Activated naive CD4-positive, alpha-beta T cell treated with anti-CD3 and anti-CD28 coated beads for 36 hours (primary cell): ENCODE measurements around the gene SCN8A. TPM values are rescaled to one million over a fixed set of nuclear protein-coding genes. Genes with fewer than 3 reads are reported as not detected.

Experiments used
- CTCF ChIA-PET: fragments of 350-600 bp; sonication (Branson Sonifier 250); formaldehyde crosslinking; loops from one replicate; lab custom pipeline; 2021; ENCODE audit warnings: antibody characterized with exemption; lab: Charles Lee
- DNase-seq: peaks from one replicate; pipeline ENCODE4 v3.0.0-alpha.2; 2020
- H3K27ac Mint-ChIP-seq: one replicate; pipeline ENCODE4 v1.8.0; 2021; ENCODE audit warnings: mild to moderate bottlenecking, mixed read lengths
- H3K27me3 Mint-ChIP-seq: one replicate; pipeline ENCODE4 v1.8.0; 2021; ENCODE audit warnings: low read depth, mixed read lengths
- H3K36me3 Mint-ChIP-seq: one replicate; pipeline ENCODE4 v1.8.0; 2021; ENCODE audit warnings: low read depth, mixed read lengths
- H3K4me1 Mint-ChIP-seq: one replicate; pipeline ENCODE4 v1.8.0; 2021; ENCODE audit warnings: low read depth, mixed read lengths
- H3K4me3 Mint-ChIP-seq: one replicate; pipeline ENCODE4 v1.8.0; 2021; ENCODE audit warnings: mild to moderate bottlenecking, moderate library complexity, mixed read lengths
- H3K9me3 Mint-ChIP-seq: one replicate; pipeline ENCODE4 v1.8.0; 2021; ENCODE audit warnings: mixed read lengths
- intact Hi-C: fragments of 100-400 bp; cut with micrococcal nuclease; formaldehyde crosslinking; loops from one replicate; pipeline ENCODE4 v1.15.1; 2023
- total RNA-seq, 2 experiments: library from RNA; stranded (reverse); gene quantifications; one replicate each; pipeline ENCODE4 v1.2.3, GENCODE V29; 2021

SCN8A gene
- total RNA-seq, 2 experiments from 2014 or later = 0.42 to 0.50 TPM

DNA sequence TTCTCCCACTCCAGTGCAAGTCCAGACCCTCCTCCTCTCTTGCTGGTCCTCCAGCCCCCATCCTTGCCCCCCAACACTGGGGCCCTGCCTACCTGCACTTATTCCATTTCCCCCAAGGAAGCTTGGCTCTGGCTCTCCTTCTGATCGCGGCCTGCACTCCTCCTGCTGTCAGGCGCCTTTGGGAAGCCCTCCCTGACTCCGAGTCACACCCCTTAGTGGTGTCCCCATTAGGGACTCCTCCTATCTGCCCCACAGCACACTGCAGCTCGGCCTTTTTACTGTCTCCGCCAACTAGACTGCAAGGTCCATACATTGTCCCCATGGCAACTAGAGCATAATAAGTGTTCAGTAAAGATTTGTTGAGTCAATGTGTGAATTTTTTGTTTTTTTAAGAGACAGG is 224.5 kb downstream of the SCN8A start:
- Mint-ChIP-seq H3K27ac (no peak overlapping the region), H3K36me3 (no peaks in the 10 kb centered on the region), H3K9me3 (no peaks in the 10 kb centered on the region), H3K27me3 (peaks cover 5% of the 10 kb centered on the region), H3K4me1 (peaks cover 9% of the 10 kb centered on the region), H3K4me3 (peak overlapping the region; percentile 65)
- CTCF ChIA-PET = interaction anchor here (0.6 kb wide), 1 partner anchor 45 kb away, joined by 5 read pairs; no protein-coding TSS in a partner anchor
- no peak for DNase-seq
- intact Hi-C loops = loop anchor here (2.0 kb wide), 1 partner anchor 395 kb away; no protein-coding TSS in a partner anchor

DNA sequence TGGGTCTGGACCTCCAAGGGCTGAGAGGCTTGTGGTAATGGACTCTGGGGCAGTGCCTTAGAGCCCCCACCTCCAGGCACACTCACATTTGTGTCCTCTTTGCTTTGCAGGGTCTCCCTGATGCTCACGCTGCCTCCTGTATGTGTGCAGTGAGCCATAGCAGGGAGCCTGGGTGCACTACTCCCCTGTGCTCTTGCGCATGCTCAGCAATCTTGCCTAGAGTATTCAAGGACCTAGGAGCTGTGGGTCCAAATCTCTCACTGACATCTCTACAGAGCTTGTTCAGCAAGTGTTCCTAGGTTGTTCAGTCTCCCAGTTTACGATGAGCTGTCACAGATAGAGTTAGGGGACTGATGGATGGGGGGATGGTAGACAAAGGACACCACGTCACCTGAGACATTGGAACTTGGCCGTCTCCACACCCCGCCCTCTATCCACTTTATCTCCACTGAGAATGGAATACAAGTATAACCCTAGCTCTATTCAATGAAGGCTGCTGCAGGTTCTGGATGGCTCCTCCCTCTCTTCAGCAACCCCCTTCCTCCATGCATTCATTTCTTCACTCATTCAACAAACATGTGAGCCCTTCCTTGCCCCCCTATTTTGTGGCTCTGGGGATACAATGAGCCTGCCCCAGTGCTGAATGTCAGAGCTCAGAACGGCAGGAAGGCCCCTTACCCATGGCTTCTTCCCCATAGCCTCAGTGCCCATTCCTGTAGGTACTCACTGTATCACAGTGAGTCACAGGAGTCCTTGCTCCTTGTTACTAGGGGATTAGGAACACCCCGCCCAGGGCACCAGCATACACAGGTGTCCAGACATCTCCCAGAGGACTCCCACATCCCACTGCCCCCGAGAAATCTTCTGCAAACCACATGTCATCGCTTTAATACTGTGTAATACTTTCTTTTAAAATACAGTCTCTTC is 226.3 kb downstream of the SCN8A start:
- no peak overlapping the region for H3K27ac Mint-ChIP-seq
- DNase-seq = no peak
- H3K36me3 Mint-ChIP-seq = no peaks in the 10 kb centered on the region
- peaks cover 9% of the 10 kb centered on the region for H3K4me1 Mint-ChIP-seq
- intact Hi-C loops = no loop called here
- no peaks in the 10 kb centered on the region for H3K9me3 Mint-ChIP-seq
- H3K4me3 Mint-ChIP-seq = no peak overlapping the region
- CTCF ChIA-PET = interaction anchor here (0.7 to 1.6 kb wide), 3 partner anchors 58 to 222 kb away, joined by 3 to 5 read pairs (median 3); no protein-coding TSS in a partner anchor
- peaks cover 5% of the 10 kb centered on the region for H3K27me3 Mint-ChIP-seq

DNA sequence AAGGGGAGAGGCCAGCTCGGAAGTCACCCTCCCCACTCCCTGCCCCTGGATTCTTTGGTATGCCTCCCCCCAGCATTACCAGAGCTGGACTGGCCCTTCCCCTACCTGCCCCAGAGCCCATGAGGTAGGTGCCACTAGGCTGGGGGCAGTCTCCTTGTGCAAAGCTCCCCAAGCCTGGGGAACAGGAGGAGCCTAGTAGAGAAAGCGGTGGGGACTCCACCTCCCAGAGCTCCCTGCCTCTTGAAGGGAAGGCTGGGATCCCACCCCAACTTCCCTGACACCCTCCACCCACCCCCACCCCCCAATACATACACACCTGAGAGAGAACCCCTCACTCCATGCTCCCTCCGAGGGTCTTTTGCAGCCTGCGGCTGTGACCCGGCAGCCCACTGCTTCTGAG is 227.1 kb downstream of the SCN8A start:
- H3K27me3 Mint-ChIP-seq = peaks cover 5% of the 10 kb centered on the region
- H3K36me3 Mint-ChIP-seq = no peaks in the 10 kb centered on the region
- peaks cover 9% of the 10 kb centered on the region for H3K4me1 Mint-ChIP-seq
- no peak overlapping the region for H3K27ac Mint-ChIP-seq
- no peaks in the 10 kb centered on the region for H3K9me3 Mint-ChIP-seq
- no peak overlapping the region for H3K4me3 Mint-ChIP-seq
- no peak for DNase-seq
- CTCF ChIA-PET = interaction anchor here (0.6 kb wide), 1 partner anchor 14 kb away, joined by 4 read pairs; no protein-coding TSS in a partner anchor
- intact Hi-C loops = no loop called here

DNA sequence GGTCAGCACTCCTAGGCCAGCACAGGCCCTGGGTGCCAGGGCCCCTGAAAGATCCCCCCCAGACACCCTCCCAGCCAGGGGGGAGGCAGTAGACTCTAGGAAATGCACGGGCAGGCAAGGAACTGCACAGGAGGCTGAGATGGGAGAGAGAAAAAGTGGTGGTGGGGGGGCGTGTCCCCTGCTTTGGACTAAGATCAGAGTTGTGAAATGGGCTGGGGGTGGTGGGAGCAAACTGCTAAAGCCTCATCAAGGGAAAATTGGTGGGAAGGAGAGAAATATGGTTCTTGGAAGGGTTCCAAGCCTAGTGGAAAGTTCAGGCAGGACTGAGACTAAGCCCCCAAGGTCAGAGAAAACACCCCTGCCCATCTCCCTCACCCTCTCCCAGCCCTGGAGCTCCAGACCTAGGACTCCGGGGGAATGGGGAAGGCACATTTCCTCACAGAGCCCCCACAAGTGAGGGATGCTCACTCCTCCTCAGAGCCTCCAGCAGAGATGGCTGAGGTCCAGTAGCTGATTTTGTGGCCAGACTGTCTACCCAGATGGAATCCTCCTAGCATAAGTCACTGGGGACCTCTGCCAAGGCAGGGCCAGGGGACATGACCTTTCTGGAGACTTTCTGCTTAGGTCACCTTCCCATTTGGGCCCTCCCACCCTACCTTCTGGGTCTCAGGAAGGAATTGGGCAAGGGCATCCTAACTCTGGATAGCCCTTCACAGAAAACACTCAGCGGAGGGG is 227.7 kb downstream of the SCN8A start:
- DNase-seq = no peak
- CTCF ChIA-PET = interaction anchor here (0.6 to 1.1 kb wide), 5 partner anchors 15 to 285 kb away, joined by 3 to 4 read pairs (median 3); no protein-coding TSS in a partner anchor
- peaks cover 5% of the 10 kb centered on the region for H3K27me3 Mint-ChIP-seq
- peaks cover 9% of the 10 kb centered on the region for H3K4me1 Mint-ChIP-seq
- no peaks in the 10 kb centered on the region for H3K36me3 Mint-ChIP-seq
- H3K4me3 Mint-ChIP-seq = no peak overlapping the region
- intact Hi-C loops = no loop called here
- no peak overlapping the region for H3K27ac Mint-ChIP-seq
- H3K9me3 Mint-ChIP-seq = no peaks in the 10 kb centered on the region

DNA sequence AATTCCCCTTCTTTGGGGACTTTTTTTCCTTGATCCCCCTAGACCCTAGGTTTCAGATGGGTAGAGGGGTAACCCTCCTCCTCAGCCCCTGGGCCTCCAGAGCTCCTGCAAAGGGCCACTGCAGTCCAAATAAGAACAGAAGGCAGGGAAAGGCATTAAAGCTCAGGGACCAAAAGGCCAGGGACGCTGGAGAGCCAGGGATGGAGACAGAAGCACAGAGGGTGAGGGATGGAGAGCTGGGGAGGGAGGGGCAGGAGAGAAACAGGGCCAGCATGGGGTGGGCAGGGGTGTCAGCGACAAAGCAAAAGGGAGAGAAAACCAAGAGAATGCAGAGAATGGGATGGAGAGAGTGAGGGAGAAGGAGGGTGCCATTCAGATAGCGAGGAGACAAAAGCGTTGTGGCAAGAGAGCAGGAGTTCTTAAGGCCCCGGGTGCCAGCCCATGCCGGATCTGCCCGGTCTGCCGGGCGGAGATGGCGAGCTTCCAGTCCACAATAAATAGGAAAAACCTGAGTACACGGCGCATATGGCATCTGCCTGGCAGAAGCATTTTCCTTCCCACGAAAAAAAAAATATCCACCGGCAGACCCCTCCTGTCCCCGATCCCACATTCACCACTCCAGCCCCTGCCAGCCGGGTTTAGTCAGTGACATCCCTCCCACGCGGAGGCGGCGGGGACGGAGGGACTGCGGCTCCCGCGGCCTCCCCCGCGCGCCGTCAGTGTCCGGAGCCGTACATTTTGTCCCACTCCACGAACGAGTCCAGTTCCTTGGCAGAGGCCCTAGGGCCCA is 228.9 kb downstream of the SCN8A start:
- Mint-ChIP-seq H3K9me3 (no peaks in the 10 kb centered on the region), H3K4me1 (peaks cover 9% of the 10 kb centered on the region), H3K27ac (no peak overlapping the region), H3K27me3 (peaks cover 5% of the 10 kb centered on the region), H3K4me3 (peak overlapping the region; percentile 60), H3K36me3 (no peaks in the 10 kb centered on the region)
- CTCF ChIA-PET = interaction anchor here (0.6 to 1.9 kb wide), 10 partner anchors 11 to 398 kb away, joined by 3 to 16 read pairs (median 3); no protein-coding TSS in a partner anchor
- no peak for DNase-seq
- intact Hi-C loops = loop anchor here (2.0 to 10.0 kb wide), 3 partner anchors 55 to 425 kb away; partner anchors contain the start of genes GALNT6 and SCN8A

DNA sequence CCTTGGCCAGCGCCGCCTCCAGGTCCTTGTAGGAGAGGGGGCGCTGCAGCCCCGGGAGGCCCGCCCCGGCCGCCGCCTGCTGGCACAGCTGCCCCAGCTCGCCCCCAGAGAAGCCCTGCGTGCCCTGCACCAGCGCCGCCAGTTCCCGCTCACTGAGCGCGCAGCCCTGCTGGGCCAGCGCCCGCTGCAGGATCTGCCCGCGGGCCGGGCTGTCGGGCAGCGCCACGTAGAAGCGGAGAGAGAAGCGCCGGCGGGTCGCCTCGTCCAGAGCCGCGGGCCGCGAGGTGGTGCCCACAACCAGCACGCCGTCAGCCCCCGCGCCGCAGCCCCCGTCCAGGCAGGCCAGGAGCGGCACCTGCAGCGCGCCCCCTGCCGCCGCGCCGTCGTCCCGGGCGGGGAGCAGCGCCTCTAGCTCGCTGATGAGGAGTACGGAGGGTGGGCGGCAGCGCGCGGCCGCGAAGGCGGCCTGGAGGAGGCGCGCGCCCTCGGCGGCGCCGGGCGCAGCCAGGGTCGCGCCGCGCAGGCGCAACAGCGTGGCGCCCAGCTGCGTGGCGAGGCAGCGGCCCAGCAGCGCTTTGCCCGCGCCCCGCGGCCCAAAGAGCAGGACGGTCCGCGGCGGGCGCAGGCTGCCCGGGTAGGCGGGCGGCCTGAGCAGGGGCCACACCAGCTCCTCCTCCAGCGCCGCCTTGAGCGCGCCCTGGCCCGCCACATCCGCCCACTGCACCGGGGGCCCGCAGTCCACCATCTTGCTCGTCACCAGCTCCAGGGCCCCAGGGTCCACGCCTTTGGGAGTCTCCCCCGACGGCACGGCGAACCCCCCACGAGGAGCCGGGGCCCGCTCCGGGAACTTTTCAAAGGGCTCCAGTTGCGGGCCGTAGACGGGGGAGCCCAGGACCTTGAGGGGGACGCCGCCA is 229.8 kb downstream of the SCN8A start:
- peak; percentile 74 for DNase-seq
- Mint-ChIP-seq H3K4me3 (peak overlapping the region; percentile 60), H3K27me3 (no peaks in the 10 kb centered on the region), H3K4me1 (peaks cover 6% of the 10 kb centered on the region), H3K27ac (no peak overlapping the region), H3K36me3 (no peaks in the 10 kb centered on the region), H3K9me3 (no peaks in the 10 kb centered on the region)
- CTCF ChIA-PET = interaction anchor here (0.7 to 1.9 kb wide), 7 partner anchors 11 to 150 kb away, joined by 3 to 16 read pairs (median 4); no protein-coding TSS in a partner anchor
- intact Hi-C loops = loop anchor here (2.0 to 10.0 kb wide), 3 partner anchors 54 to 426 kb away; partner anchors contain the start of genes GALNT6 and SCN8A

DNA sequence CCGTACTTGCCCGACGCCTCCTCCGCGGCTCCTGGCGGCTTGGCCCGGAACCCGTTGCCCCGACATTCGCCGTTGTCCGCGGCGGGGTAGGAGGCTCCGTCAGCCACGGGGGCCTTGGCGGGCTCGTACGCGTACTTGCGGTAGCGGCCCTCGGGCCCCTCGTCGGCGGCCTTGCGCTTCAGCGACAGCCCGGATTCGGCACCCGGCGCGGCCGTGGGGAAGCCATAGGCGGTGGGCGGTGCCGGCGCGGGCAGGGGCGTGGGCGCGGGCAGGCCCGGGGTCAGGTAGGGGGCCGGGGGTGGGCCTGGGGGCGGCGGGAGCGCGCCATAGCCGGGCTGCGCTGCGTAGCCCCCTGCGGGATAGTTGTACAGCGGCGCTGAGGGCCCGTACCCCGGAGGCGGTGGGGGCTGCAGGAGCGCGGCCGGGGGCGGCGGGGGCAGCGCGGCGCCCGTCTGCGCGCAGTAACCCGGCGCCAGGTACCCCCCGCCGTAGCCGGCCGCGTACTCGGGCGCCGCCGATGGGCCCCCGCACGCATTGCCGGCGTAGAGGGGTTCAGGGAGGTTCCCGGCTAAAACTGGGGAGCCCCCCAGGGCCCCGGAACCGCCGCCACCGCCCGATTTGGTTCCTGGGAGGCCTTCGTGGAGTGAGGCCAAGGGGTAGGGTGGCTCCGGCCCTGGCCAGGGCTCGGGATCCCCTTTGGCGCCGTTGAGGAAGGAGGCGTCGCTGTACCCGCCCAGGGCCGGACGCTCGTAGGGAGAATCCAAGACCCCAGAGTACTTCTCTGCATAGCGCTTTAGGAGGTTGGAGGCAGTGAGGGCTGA is 230.6 kb downstream of the SCN8A start:
- Mint-ChIP-seq H3K27ac (no peak overlapping the region), H3K36me3 (no peaks in the 10 kb centered on the region), H3K27me3 (no peaks in the 10 kb centered on the region), H3K4me3 (peak overlapping the region; percentile 58), H3K9me3 (no peaks in the 10 kb centered on the region), H3K4me1 (peaks cover 6% of the 10 kb centered on the region)
- CTCF ChIA-PET = interaction anchor here (0.8 to 1.9 kb wide), 5 partner anchors 10 to 149 kb away, joined by 4 to 16 read pairs (median 5); no protein-coding TSS in a partner anchor
- peak; percentile 27 for DNase-seq
- intact Hi-C loops = loop anchor here (2.0 to 10.0 kb wide), 3 partner anchors 53 to 427 kb away; partner anchors contain the start of genes GALNT6 and SCN8A

DNA sequence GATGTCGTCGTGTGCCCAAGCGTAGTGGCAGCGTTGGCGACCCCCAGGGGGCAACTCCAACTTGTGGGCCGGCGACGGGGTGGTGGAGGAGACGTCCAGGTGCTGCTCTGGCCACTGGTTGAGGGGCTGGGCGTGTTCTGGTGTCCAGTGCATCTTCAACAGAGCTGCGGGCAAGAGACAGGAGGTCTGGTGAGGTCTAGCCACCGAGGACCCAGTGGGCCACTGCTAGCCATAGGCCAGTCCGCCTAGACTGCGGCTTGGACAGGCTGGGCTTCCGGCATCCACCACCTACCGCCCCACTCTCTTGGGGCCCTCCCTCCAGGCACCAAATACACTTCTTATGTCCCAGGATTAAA is 231.2 kb downstream of the SCN8A start:
- no peaks in the 10 kb centered on the region for H3K27me3 Mint-ChIP-seq
- DNase-seq = no peak
- H3K27ac Mint-ChIP-seq = peak overlapping the region; percentile 36
- H3K9me3 Mint-ChIP-seq = no peaks in the 10 kb centered on the region
- CTCF ChIA-PET = no interaction called here
- H3K4me3 Mint-ChIP-seq = peak overlapping the region; percentile 56
- intact Hi-C loops = loop anchor here (5.0 to 10.0 kb wide), 2 partner anchors 230 to 427 kb away; partner anchors contain the start of genes GALNT6 and SCN8A
- peaks cover 12% of the 10 kb centered on the region for H3K4me1 Mint-ChIP-seq
- H3K36me3 Mint-ChIP-seq = no peaks in the 10 kb centered on the region

DNA sequence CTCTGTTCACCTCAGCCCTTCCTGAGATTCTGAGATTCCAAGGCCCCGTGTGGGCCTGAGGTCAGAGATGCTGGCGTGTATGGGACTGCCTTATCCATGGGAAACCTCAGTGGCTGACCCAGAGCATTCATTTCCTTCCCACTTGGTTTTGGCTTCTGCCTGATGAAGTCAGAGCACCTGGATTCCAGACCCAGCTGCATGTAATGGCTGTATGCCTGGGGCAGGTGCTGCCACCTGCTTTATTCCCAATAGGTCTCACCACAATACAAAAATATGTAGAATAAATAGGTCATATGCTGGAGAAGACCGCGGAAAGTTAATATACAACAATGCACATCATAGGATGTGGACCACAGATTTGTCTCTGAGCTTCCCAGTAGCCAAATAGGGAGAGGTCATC is 231.9 kb downstream of the SCN8A start:
- no peak for DNase-seq
- Mint-ChIP-seq H3K9me3 (no peaks in the 10 kb centered on the region), H3K27me3 (no peaks in the 10 kb centered on the region), H3K4me3 (no peak overlapping the region), H3K27ac (no peak overlapping the region), H3K36me3 (no peaks in the 10 kb centered on the region), H3K4me1 (peaks cover 20% of the 10 kb centered on the region)
- intact Hi-C loops = loop anchor here (5.0 to 10.0 kb wide), 2 partner anchors 231 to 428 kb away; partner anchors contain the start of genes GALNT6 and SCN8A
- CTCF ChIA-PET = interaction anchor here (1.0 to 2.5 kb wide), 9 partner anchors 9 to 402 kb away, joined by 3 to 16 read pairs (median 5); a partner anchor contains a TSS
